Peyer's patch (tissue), 4 donors: ENCODE data around the gene GPX1. TPM values are rescaled to one million over a fixed set of nuclear protein-coding genes. Genes with fewer than 3 reads are reported as not detected.
"Not testable (repeated sequence)": the region's sequence is repeated elsewhere in the genome, so short reads cannot be mapped to it uniquely, and the experiment has no call there.

Experiments
- DNase-seq, 3 donors: peaks; one replicate each; pipeline ENCODE4 v3.0.0-alpha.2; 2017 to 2019
- H3K27ac ChIP-seq, 4 donors: fragments of 200-600 bp; sonication (generic); one replicate each; pipeline ENCODE4 v1.5.1; 2016 to 2019
- H3K27me3 ChIP-seq, 2 donors: fragments of 200-600 bp; sonication (generic); one replicate each; pipeline ENCODE4 v1.5.1; 2019
- H3K36me3 ChIP-seq, 3 donors: fragments of 200-600 bp; sonication (generic); one replicate each; pipeline ENCODE4 v1.5.1; 2016 to 2019
- H3K4me1 ChIP-seq, 4 donors: fragments of 200-600 bp; sonication (generic); one replicate each; pipeline ENCODE4 v1.5.1; 2016 to 2019
- H3K4me3 ChIP-seq, 4 donors: fragments of 200-600 bp; sonication (generic); 1 replicate in 3 of 4; 2 replicates in 1 of 4; pipeline ENCODE4 v1.5.1; 2016 to 2019; ENCODE audit warnings: mild to moderate bottlenecking in 1 of 4
- H3K9me3 ChIP-seq, 4 donors: fragments of 200-600 bp; sonication (generic); one replicate each; pipeline ENCODE4 v1.5.1; 2016 to 2019; ENCODE audit warnings: mild to moderate bottlenecking in 1 of 4
- POLR2A ChIP-seq, 2 donors: fragments of 450-650 bp; IDR thresholded peaks; one replicate each; pipeline ENCODE4 v1.5.1; 2017; ENCODE audit warnings: antibody characterized with exemption in 2 of 2, mild to moderate bottlenecking in 2 of 2, moderate library complexity in 2 of 2
- total RNA-seq, 4 donors: library from RNA; depleted of rRNA; stranded (reverse); fragments of >200 nt; gene quantifications; one replicate each; pipeline ENCODE4 v1.1.0, GENCODE V29; 2016
- TF ChIP-seq, protein P1 (sequence below), 6 experiments: fragments of 450-650 bp in 4 of 6; fragments of 200-600 bp in 2 of 6; sonication (generic) in 1 of 6; IDR thresholded peaks; one replicate each; pipeline ENCODE4 v1.5.1; 2017 to 2019; ENCODE audit warnings: antibody characterized with exemption in 6 of 6, mild to moderate bottlenecking in 3 of 6, moderate library complexity in 1 of 6

Gene GPX1
- total RNA-seq, 4 donors from 2014 or later, result 104 to 161 (median 130) TPM

DNA sequence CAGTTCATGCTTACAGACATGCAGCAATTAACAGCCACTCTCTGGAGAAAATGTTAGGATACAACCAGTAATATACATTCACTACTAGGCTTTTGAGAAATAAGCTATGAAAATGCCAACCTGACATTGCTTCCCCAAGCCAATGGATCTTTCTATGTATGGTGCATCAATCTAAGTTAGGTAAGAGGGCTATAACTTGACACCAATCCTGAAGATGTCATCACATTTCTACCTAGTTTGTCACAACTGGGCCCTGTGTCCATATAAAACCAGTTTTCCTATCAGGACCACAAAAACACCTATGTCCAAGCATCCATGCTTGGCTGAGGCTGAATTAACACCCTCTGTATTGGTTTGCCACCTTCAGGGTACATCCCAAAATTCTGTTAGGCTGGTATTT, 13.8 kb upstream of the GPX1 start:
- DNase-seq, result no peak
- Histone ChIP-seq H3K27ac (no peak overlapping the region), H3K9me3 (no peaks in the 10 kb centered on the region), H3K4me3 (no peak overlapping the region), H3K27me3 (no peaks in the 10 kb centered on the region), H3K4me1 (no peaks in the 10 kb centered on the region), H3K36me3 (peaks cover 0 to 78% (median 0%) of the 10 kb centered on the region in 3 donors)
- no peak for TF ChIP-seq POLR2A (IDR thresholded peaks at IDR 0.05)

DNA sequence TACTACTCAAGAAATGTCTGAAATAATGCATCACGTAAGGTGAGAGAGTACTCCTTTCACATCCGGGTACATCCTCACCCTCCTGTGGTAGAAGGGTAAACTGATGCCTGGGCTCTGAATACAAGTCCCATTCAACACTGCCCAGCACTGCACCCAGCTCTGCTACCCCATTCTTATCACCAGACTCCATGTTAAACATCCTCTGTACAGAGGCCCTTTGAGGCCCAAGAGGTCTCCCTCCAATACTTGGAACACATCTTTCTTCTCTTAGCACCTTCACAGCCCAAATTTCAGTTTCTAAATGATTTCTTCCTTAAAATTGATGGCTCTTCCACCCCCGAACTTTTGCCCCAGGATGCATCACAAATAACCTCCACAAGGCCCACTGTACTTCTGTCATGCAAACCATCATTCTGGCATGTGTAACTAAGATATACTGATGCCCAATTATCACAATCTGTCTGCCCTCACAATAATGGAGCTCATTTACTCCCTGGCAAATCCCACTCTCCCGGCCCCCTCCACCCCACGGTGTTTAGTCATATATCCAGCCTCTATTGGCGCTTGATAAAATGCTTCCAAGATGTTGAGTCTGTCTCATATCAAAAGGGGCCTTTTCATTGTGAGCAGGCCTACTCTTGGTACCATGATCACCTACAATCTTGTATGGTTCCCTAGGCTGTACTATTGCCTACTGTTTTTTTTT, 12.6 kb upstream of the GPX1 start:
- no peaks in the 10 kb centered on the region for H3K4me1 ChIP-seq
- no peak overlapping the region for H3K27ac ChIP-seq
- H3K36me3 ChIP-seq, result peaks cover 0 to 90% (median 0%) of the 10 kb centered on the region in 3 donors
- H3K9me3 ChIP-seq, result no peaks in the 10 kb centered on the region
- DNase-seq, result no peak
- TF ChIP-seq, protein P1, sequence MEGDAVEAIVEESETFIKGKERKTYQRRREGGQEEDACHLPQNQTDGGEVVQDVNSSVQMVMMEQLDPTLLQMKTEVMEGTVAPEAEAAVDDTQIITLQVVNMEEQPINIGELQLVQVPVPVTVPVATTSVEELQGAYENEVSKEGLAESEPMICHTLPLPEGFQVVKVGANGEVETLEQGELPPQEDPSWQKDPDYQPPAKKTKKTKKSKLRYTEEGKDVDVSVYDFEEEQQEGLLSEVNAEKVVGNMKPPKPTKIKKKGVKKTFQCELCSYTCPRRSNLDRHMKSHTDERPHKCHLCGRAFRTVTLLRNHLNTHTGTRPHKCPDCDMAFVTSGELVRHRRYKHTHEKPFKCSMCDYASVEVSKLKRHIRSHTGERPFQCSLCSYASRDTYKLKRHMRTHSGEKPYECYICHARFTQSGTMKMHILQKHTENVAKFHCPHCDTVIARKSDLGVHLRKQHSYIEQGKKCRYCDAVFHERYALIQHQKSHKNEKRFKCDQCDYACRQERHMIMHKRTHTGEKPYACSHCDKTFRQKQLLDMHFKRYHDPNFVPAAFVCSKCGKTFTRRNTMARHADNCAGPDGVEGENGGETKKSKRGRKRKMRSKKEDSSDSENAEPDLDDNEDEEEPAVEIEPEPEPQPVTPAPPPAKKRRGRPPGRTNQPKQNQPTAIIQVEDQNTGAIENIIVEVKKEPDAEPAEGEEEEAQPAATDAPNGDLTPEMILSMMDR (IDR thresholded peaks at IDR 0.05), result no peak
- no peak for TF ChIP-seq POLR2A (IDR thresholded peaks at IDR 0.05)
- H3K27me3 ChIP-seq, result no peaks in the 10 kb centered on the region
- H3K4me3 ChIP-seq, result no peak overlapping the region

DNA sequence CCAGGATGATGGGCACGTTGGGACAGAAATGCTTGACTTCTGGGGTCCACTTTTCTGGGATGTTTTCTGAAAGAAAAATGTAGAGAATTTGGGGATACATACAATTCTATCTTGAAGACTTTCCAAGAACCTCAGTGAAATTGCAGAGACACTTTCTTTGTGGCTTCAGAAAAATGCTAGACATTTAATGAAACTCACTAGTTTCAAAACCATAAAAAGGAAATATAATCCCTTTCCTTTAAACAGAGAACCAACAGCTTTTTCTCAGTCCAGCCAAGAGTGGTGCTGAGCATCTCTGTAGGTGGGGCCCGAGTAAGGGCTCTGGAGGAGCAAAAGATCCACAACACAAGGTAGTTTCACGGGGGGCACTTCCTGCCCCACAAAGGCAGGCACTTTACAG, 4.4 kb upstream of the GPX1 start:
- peaks cover 0 to 81% (median 0%) of the 10 kb centered on the region in 3 donors for H3K36me3 ChIP-seq
- no peaks in the 10 kb centered on the region for H3K27me3 ChIP-seq
- H3K27ac ChIP-seq, result no peak overlapping the region
- TF ChIP-seq, protein P1 (IDR thresholded peaks at IDR 0.05), result no peak
- TF ChIP-seq POLR2A (IDR thresholded peaks at IDR 0.05), result no peak
- DNase-seq, result no peak
- no peak overlapping the region for H3K4me3 ChIP-seq
- no peaks in the 10 kb centered on the region for H3K9me3 ChIP-seq
- peaks cover 0 to 10% (median 6%) of the 10 kb centered on the region in 4 donors for H3K4me1 ChIP-seq

DNA sequence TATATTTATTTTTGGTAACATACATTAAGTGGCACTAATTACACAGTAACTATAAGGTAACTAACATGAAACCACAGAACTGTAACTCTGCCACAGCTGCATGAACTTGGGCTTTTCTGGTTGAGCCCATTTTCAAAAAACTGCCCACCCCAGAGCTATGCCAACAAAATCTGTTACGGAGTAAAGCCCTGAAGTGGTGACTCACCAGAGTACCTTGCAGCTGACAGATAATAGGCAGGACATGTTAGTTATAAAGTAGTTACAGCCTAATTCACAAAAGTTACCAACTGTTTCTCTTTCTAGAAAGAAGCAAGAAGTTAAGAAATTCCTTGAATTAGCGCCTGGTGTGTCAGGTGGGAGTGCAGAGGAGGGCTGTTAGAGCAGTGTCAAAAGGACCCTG, 1.5 kb upstream of the GPX1 start:
- Histone ChIP-seq H3K9me3 (no peaks in the 10 kb centered on the region), H3K4me1 (peaks cover 0 to 10% (median 6%) of the 10 kb centered on the region in 4 donors), H3K4me3 (no peak overlapping the region), H3K27ac (peak overlapping the region in 2 of 4 donors; percentile 94 to 95), H3K27me3 (no peaks in the 10 kb centered on the region), H3K36me3 (peaks cover 0 to 51% (median 0%) of the 10 kb centered on the region in 3 donors)
- no peak for TF ChIP-seq POLR2A (IDR thresholded peaks at IDR 0.05)
- TF ChIP-seq, protein P1 (IDR thresholded peaks at IDR 0.05), result no peak
- DNase-seq, result no peak

DNA sequence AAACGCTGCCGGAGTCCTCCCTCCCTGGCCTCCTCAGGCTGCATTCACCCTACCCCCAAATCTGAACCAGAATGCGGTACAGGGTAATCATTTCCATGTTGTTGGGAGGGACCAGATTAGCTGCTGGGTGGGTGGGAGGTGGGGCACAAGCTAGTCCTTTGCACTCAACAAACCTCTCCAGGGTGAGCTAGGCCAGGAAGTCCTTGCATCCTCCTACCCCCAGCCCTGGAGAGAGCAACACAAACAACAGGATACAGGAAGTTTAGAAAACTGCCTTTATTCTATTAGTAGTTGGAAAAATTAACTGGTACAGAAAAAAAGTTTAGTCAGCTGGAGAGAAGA, 702 bp upstream of the GPX1 start:
- H3K27ac ChIP-seq, result peak overlapping the region; percentile 85 to 95 (median 94)

DNA sequence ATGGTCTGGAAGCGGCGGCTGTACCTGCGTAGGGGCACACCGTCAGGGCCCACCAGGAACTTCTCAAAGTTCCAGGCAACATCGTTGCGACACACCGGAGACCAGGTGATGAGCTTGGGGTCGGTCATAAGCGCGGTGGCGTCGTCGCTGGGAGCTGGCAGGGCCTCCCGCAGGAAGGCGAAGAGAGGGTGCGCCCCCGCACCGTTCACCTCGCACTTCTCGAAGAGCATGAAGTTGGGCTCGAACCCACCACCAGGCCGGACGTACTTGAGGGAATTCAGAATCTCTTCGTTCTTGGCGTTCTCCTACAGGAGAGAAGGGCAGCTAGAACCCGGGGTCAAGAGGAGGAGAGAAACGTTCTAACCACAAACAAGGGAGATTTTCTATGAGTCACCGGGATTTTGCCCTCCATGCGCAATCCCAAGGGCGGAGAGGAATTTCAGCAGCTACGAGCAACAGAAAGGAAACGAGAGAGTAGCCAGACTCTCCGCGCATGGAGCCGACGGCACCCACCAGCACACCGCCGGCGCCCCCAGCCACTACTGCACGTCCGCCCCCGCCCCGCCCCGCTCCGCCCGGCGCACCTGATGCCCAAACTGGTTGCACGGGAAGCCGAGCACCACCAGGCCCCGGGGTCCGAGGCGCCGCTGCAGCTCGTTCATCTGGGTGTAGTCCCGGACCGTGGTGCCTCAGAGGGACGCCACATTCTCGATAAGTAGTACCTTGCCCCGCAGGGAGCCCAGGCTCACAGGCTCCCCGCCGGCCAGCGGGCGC, 523 bp downstream of the GPX1 start:
- Histone ChIP-seq H3K27ac (peak overlapping the region; percentile 85 to 95 (median 94)), H3K4me3 (peak overlapping the region; percentile 68 to 85 (median 78)), H3K36me3 (peaks cover 0 to 31% (median 0%) of the 10 kb centered on the region in 3 donors), H3K4me1 (peaks cover 0 to 10% (median 6%) of the 10 kb centered on the region in 4 donors)
- DNase-seq, result peak; percentile 58 to 77 (median 64)
- not testable (repeated sequence) for H3K9me3 ChIP-seq, H3K27me3 ChIP-seq

More for the DNA sequence above, 702 bp upstream of the GPX1 start:
- Histone ChIP-seq H3K27me3 (no peaks in the 10 kb centered on the region), H3K4me3 (peak overlapping the region; percentile 68 to 85 (median 78)), H3K36me3 (peaks cover 0 to 44% (median 0%) of the 10 kb centered on the region in 3 donors), H3K4me1 (peaks cover 0 to 10% (median 6%) of the 10 kb centered on the region in 4 donors), H3K9me3 (no peaks in the 10 kb centered on the region)
- TF ChIP-seq POLR2A (IDR thresholded peaks at IDR 0.05), result no peak
- no peak for DNase-seq

DNA sequence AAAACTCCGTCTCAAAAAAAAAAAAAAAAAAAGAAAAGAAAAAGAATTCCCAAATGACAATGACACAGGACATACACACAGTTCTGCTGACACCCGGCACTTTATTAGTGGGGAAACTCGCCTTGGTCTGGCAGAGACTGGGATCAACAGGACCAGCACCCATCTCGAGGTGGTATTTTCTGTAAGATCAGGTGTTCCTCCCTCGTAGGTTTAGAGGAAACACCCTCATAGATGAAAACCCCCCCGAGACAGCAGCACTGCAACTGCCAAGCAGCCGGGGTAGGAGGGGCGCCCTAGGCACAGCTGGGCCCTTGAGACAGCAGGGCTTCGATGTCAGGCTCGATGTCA, 1.1 kb downstream of the GPX1 start:
- not testable (repeated sequence) for H3K27me3 ChIP-seq, H3K9me3 ChIP-seq
- DNase-seq, result peak in 1 of 3 donors; percentile 30
- peak overlapping the region; percentile 85 to 95 (median 94) for H3K27ac ChIP-seq
- H3K36me3 ChIP-seq, result peaks cover 0 to 26% (median 0%) of the 10 kb centered on the region in 3 donors
- peak overlapping the region; percentile 68 to 85 (median 78) for H3K4me3 ChIP-seq
- H3K4me1 ChIP-seq, result peaks cover 0 to 10% (median 6%) of the 10 kb centered on the region in 4 donors
